Measurements from ENCODE around the gene VTCN1. TPM values are rescaled to one million over a fixed set of nuclear protein-coding genes. Genes with fewer than 3 reads are reported as not detected.

Gene VTCN1
- total RNA-seq, 1 donor from 2014 or later = not detected

DNA sequence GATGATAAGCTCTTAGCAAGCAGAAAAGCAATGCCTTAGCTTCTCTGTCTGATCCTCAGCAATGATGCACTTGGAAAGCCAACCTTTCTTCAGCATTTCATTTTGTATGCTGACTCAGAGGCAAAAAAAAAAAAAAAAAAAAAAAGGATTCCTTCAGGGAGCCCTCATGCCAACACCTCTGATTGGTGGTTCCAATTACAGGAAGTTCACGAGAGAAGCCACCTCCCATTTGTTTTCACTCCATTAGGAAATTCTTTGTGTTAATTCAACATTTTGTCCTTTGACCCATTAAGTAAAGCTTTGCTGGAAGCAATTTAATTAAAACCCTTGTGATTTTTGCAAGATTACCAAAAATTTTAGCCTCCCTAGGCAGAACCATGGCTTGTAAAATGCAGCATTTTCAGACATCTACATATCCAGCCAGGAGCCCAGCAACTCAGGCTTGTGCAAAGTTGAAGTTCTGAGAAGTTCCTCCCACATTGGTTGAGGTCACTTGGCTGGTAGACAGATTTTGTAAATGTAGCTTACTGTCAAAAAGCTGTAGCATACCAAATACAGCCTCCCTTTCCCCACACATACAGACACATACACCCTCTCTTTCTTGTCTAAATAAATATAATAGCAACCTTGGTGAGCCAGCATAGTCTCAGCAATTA, 27.1 kb upstream of the VTCN1 start:
- H3K9ac ChIP-seq (ENCODE audit: low read depth in 1 of 3, low read length in 3 of 3) = no peak overlapping the region
- H3K27ac ChIP-seq (ENCODE audit: low read depth, low read length) = no peak overlapping the region
- H3K4me1 ChIP-seq (ENCODE audit: control insufficient read depth in 3 of 3, insufficient read depth in 3 of 3, low read length in 3 of 3) = peaks cover 0 to 5% (median 2%) of the 10 kb centered on the region in 3 donors
- no peaks in the 10 kb centered on the region for H3K36me3 ChIP-seq (ENCODE audit: control insufficient read depth in 3 of 3, insufficient read depth in 3 of 3, low read length in 3 of 3)
- H3K27me3 ChIP-seq (ENCODE audit: control insufficient read depth in 3 of 3, insufficient read depth in 3 of 3, low read length in 3 of 3) = no peaks in the 10 kb centered on the region
- H3K4me3 ChIP-seq (ENCODE audit: low read length in 3 of 3) = no peak overlapping the region
- no peaks in the 10 kb centered on the region for H3K9me3 ChIP-seq (ENCODE audit: control insufficient read depth in 3 of 3, low read length in 3 of 3)

DNA sequence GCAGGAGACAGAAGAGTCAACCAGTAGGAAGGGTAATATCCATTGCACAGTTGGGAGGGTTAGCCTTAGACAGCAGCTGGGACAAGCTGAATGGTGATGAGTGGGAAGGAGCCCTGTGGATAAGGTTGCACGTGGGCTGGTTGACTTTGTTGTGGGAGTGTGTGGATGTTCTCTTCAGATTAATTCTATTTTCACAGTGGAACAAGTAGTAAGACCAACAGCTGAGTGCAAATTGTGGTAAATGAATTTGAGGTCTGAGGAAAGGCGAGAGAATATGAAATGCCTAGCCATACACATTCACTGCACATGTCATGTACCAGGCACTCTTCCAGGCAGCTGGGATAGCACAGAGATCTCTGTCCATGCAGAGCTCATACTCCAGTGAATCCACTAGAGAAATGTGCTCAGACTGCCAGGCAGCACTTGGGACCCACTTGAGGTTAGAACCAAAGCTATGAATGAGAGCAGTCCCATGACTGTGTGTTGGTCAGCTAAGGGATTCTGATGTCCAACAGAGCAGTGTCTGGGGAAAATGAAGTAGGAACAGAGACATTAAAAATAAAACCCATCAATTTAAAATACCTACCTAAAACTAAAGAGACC, 25.2 kb upstream of the VTCN1 start:
- Histone ChIP-seq H3K36me3 (ENCODE audit: control insufficient read depth in 3 of 3, insufficient read depth in 3 of 3, low read length in 3 of 3) (no peaks in the 10 kb centered on the region), H3K27ac (ENCODE audit: low read depth, low read length) (no peak overlapping the region), H3K9ac (ENCODE audit: low read depth in 1 of 3, low read length in 3 of 3) (no peak overlapping the region), H3K9me3 (ENCODE audit: control insufficient read depth in 3 of 3, low read length in 3 of 3) (no peaks in the 10 kb centered on the region), H3K4me3 (ENCODE audit: low read length in 3 of 3) (no peak overlapping the region), H3K27me3 (ENCODE audit: control insufficient read depth in 3 of 3, insufficient read depth in 3 of 3, low read length in 3 of 3) (no peaks in the 10 kb centered on the region), H3K4me1 (ENCODE audit: control insufficient read depth in 3 of 3, insufficient read depth in 3 of 3, low read length in 3 of 3) (peaks cover 8 to 16% (median 10%) of the 10 kb centered on the region in 3 donors)

DNA sequence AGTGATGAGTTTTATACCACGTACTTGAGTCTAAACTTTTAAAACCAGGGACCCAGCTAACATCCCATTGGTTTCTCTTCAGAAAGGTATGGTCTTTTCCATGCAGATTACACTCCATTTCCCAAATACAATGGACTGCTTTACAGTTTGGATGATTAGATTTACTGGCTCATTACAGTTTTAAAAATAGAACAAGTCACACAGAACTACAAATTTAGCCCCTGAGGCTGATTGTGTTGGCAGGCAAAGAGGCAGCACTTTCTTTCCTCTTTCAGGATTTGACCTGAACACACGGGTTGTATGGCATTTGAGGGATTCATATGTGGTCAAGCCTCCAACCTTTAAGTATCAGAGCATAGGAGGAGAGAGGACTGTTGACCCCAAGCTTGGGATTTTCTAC, 21.8 kb upstream of the VTCN1 start:
- no peaks in the 10 kb centered on the region for H3K36me3 ChIP-seq (ENCODE audit: control insufficient read depth in 3 of 3, insufficient read depth in 3 of 3, low read length in 3 of 3)
- H3K27ac ChIP-seq (ENCODE audit: low read depth, low read length) = peak overlapping the region; percentile 33
- peaks cover 8 to 16% (median 10%) of the 10 kb centered on the region in 3 donors for H3K4me1 ChIP-seq (ENCODE audit: control insufficient read depth in 3 of 3, insufficient read depth in 3 of 3, low read length in 3 of 3)
- H3K9ac ChIP-seq (ENCODE audit: low read depth in 1 of 3, low read length in 3 of 3) = no peak overlapping the region
- H3K4me3 ChIP-seq (ENCODE audit: low read length in 3 of 3) = no peak overlapping the region
- no peaks in the 10 kb centered on the region for H3K27me3 ChIP-seq (ENCODE audit: control insufficient read depth in 3 of 3, insufficient read depth in 3 of 3, low read length in 3 of 3)
- H3K9me3 ChIP-seq (ENCODE audit: control insufficient read depth in 3 of 3, low read length in 3 of 3) = no peaks in the 10 kb centered on the region

DNA sequence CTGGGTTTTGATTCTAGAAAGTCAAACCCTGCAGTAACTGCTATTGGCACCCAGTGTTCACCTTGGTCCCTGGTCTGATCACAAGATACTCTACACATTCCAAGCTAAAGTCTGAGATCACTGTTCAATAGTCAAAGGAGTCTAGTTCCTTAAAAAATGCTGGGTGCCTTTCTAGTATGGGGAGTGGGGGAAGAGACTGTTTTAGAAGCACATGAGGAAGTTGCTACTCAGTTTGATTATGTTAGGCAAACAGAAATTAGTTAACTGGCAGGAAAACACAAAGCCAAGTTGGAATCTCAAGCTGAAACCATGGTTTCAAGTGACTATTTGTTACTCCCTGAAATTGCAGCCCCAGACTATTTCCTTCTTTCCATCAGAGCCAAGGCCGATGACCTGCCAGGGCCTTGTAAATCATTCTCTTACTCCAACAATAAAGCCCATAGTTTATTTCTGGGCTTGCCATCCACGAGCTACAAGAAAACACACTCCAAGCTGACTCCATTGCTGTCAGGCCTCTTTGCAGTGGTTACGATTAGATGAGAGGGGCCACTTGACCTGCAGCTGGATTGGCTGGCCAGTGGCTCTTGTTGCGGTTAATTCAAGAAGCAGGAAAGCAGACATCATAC, 21.1 kb upstream of the VTCN1 start:
- Histone ChIP-seq H3K9me3 (ENCODE audit: control insufficient read depth in 3 of 3, low read length in 3 of 3) (no peaks in the 10 kb centered on the region), H3K36me3 (ENCODE audit: control insufficient read depth in 3 of 3, insufficient read depth in 3 of 3, low read length in 3 of 3) (no peaks in the 10 kb centered on the region), H3K27me3 (ENCODE audit: control insufficient read depth in 3 of 3, insufficient read depth in 3 of 3, low read length in 3 of 3) (no peaks in the 10 kb centered on the region), H3K4me3 (ENCODE audit: low read length in 3 of 3) (no peak overlapping the region), H3K9ac (ENCODE audit: low read depth in 1 of 3, low read length in 3 of 3) (no peak overlapping the region), H3K27ac (ENCODE audit: low read depth, low read length) (peak overlapping the region; percentile 33), H3K4me1 (ENCODE audit: control insufficient read depth in 3 of 3, insufficient read depth in 3 of 3, low read length in 3 of 3) (peaks cover 8 to 16% (median 10%) of the 10 kb centered on the region in 3 donors)

DNA sequence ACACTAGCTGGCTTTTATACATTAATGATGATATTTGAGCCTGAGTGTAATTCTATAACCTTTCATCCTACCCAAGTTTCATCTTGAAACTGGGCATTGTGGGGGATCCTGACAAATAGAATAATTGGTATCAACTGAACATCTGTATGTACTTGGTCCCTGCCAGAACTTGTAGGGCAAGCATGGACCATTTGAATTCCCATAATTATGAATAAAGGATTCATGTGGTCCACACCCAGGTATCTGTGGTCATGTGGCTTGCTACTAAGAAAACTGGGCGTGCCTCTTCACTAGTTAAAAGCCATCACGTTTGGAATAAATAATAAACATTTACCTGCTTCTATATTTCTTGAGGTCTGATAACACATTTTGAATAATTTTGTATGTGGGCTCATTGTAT, 20.6 kb upstream of the VTCN1 start:
- Histone ChIP-seq H3K27ac (ENCODE audit: low read depth, low read length) (no peak overlapping the region), H3K4me1 (ENCODE audit: control insufficient read depth in 3 of 3, insufficient read depth in 3 of 3, low read length in 3 of 3) (peaks cover 8 to 16% (median 10%) of the 10 kb centered on the region in 3 donors), H3K9me3 (ENCODE audit: control insufficient read depth in 3 of 3, low read length in 3 of 3) (no peaks in the 10 kb centered on the region), H3K9ac (ENCODE audit: low read depth in 1 of 3, low read length in 3 of 3) (no peak overlapping the region), H3K4me3 (ENCODE audit: low read length in 3 of 3) (no peak overlapping the region), H3K36me3 (ENCODE audit: control insufficient read depth in 3 of 3, insufficient read depth in 3 of 3, low read length in 3 of 3) (no peaks in the 10 kb centered on the region), H3K27me3 (ENCODE audit: control insufficient read depth in 3 of 3, insufficient read depth in 3 of 3, low read length in 3 of 3) (no peaks in the 10 kb centered on the region)

DNA sequence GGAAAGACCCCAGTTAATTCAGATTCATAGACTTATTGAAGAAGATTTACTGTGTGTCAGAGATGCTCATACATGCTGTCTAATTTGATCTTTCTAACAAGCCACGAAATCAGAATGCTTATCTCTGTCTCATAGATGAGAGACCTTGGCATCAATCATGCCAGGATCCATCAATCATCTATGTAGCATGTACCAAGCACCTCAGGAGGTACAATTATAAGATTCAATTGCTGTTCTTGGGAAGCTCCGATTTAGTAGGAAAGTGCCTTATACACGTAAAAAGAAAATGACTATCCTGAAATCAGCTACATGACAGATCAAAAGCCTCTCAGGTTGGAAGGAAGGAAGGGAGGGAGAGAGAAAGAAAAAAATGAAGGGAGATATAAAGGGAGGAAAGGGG, 18.5 kb upstream of the VTCN1 start:
- Histone ChIP-seq H3K27ac (ENCODE audit: low read depth, low read length) (no peak overlapping the region), H3K9ac (ENCODE audit: low read depth in 1 of 3, low read length in 3 of 3) (no peak overlapping the region), H3K9me3 (ENCODE audit: control insufficient read depth in 3 of 3, low read length in 3 of 3) (no peaks in the 10 kb centered on the region), H3K36me3 (ENCODE audit: control insufficient read depth in 3 of 3, insufficient read depth in 3 of 3, low read length in 3 of 3) (no peaks in the 10 kb centered on the region), H3K27me3 (ENCODE audit: control insufficient read depth in 3 of 3, insufficient read depth in 3 of 3, low read length in 3 of 3) (no peaks in the 10 kb centered on the region), H3K4me3 (ENCODE audit: low read length in 3 of 3) (no peak overlapping the region), H3K4me1 (ENCODE audit: control insufficient read depth in 3 of 3, insufficient read depth in 3 of 3, low read length in 3 of 3) (peaks cover 8 to 16% (median 10%) of the 10 kb centered on the region in 3 donors)

DNA sequence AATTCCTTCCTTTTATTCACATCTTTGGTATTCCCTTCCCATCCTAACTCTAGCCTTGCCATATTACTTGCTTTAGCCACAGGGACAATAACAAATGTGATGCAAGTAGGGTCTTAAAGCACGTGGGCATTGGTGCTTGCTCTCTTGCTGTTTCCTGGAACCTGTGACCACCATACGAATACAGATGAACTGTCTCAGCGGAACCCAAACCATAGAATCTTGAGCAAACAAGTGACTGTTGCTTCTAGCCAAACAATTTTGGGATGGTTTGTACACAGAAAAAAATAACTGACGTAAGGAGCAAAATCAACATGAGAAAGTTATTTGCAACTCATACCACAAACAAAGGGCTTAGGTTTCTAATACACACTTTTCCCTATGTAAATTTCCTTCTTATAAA, 15.2 kb upstream of the VTCN1 start:
- Histone ChIP-seq H3K27me3 (ENCODE audit: control insufficient read depth in 3 of 3, insufficient read depth in 3 of 3, low read length in 3 of 3) (no peaks in the 10 kb centered on the region), H3K9me3 (ENCODE audit: control insufficient read depth in 3 of 3, low read length in 3 of 3) (no peaks in the 10 kb centered on the region), H3K4me3 (ENCODE audit: low read length in 3 of 3) (no peak overlapping the region), H3K36me3 (ENCODE audit: control insufficient read depth in 3 of 3, insufficient read depth in 3 of 3, low read length in 3 of 3) (no peaks in the 10 kb centered on the region), H3K4me1 (ENCODE audit: control insufficient read depth in 3 of 3, insufficient read depth in 3 of 3, low read length in 3 of 3) (no peaks in the 10 kb centered on the region), H3K9ac (ENCODE audit: low read depth in 1 of 3, low read length in 3 of 3) (no peak overlapping the region), H3K27ac (ENCODE audit: low read depth, low read length) (no peak overlapping the region)

DNA sequence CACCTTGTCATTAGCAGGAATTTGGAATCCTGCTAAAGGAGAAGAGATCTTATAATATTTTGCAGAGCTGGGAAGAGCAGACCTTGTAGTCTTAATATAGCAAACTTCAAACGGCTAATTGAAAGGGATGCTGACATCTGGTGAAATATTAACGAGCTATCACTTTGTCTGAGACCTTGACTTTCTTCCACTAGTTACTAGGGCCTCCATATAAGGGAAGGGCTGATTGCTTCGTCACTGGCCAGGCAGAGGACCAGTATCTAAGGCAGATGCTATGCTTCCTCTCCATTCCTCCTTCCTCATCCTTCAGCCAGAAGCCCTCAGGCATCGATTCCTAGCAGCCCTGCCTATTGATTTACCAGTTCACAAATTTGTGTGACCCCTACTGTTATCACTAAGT, 6.0 kb upstream of the VTCN1 start:
- no peaks in the 10 kb centered on the region for H3K9me3 ChIP-seq (ENCODE audit: control insufficient read depth in 3 of 3, low read length in 3 of 3)
- H3K4me1 ChIP-seq (ENCODE audit: control insufficient read depth in 3 of 3, insufficient read depth in 3 of 3, low read length in 3 of 3) = peaks cover 0 to 2% (median 0%) of the 10 kb centered on the region in 3 donors
- H3K4me3 ChIP-seq (ENCODE audit: low read length in 3 of 3) = no peak overlapping the region
- no peaks in the 10 kb centered on the region for H3K36me3 ChIP-seq (ENCODE audit: control insufficient read depth in 3 of 3, insufficient read depth in 3 of 3, low read length in 3 of 3)
- H3K27me3 ChIP-seq (ENCODE audit: control insufficient read depth in 3 of 3, insufficient read depth in 3 of 3, low read length in 3 of 3) = no peaks in the 10 kb centered on the region
- no peak overlapping the region for H3K9ac ChIP-seq (ENCODE audit: low read depth in 1 of 3, low read length in 3 of 3)
- H3K27ac ChIP-seq (ENCODE audit: low read depth, low read length) = no peak overlapping the region

DNA sequence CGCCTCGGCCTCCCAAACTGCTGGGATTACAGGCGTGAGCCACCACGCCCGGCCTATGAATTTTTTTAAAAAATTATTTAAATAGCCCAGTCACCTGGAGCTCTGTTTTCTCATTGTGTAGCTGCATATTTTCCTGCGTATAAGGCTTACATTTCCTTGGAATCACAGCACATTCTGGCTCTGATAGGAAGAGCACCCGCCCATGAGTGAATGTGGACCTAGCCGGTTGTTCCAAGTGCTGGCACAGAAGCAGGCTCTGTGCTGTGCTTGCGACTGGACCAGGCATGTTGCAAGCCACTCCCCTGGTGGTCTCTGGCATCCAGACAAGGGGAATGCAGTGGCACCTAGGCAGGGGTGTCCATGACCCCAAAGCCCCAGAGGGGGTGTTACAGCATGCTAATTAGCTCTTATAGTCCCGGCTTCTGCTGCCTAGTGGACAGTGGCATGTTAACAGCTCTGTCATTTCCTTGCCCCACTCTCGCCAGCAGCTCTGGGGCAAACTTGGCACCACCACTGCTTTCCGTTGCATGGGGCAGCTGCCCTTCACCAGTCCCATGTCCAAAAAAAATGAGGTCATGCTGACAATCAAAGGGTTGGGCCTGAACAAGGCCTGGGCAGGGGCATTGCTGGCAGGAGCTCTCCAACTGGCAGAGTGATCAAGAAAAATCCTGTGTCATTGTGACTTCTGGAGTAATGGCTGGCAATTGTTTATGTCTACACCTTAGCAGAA, 5.2 kb upstream of the VTCN1 start:
- peaks cover 0 to 2% (median 0%) of the 10 kb centered on the region in 3 donors for H3K4me1 ChIP-seq (ENCODE audit: control insufficient read depth in 3 of 3, insufficient read depth in 3 of 3, low read length in 3 of 3)
- no peak overlapping the region for H3K27ac ChIP-seq (ENCODE audit: low read depth, low read length)
- H3K9ac ChIP-seq (ENCODE audit: low read depth in 1 of 3, low read length in 3 of 3) = no peak overlapping the region
- no peaks in the 10 kb centered on the region for H3K9me3 ChIP-seq (ENCODE audit: control insufficient read depth in 3 of 3, low read length in 3 of 3)
- H3K4me3 ChIP-seq (ENCODE audit: low read length in 3 of 3) = no peak overlapping the region
- H3K27me3 ChIP-seq (ENCODE audit: control insufficient read depth in 3 of 3, insufficient read depth in 3 of 3, low read length in 3 of 3) = no peaks in the 10 kb centered on the region
- H3K36me3 ChIP-seq (ENCODE audit: control insufficient read depth in 3 of 3, insufficient read depth in 3 of 3, low read length in 3 of 3) = no peaks in the 10 kb centered on the region

DNA sequence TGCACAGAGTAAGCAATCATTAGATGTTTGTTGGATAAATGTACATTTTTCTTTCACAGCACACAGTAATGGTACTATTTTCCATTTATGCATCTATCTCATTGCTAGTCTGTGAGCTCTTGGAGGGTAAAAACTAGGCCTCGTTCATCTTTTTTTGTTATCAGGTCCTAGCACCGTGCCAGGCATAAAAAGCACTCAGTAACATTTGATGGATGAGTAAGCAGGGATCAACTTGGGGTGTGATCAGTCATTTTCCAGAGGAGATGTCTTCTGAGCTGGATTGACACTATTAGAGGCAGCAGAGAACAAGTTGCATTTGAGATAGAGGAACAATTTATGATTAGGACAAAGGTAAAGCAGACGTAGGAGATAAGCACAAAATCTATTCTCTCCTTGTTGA, 4.3 kb upstream of the VTCN1 start:
- no peak overlapping the region for H3K27ac ChIP-seq (ENCODE audit: low read depth, low read length)
- H3K9me3 ChIP-seq (ENCODE audit: control insufficient read depth in 3 of 3, low read length in 3 of 3) = no peaks in the 10 kb centered on the region
- H3K36me3 ChIP-seq (ENCODE audit: control insufficient read depth in 3 of 3, insufficient read depth in 3 of 3, low read length in 3 of 3) = no peaks in the 10 kb centered on the region
- H3K4me1 ChIP-seq (ENCODE audit: control insufficient read depth in 3 of 3, insufficient read depth in 3 of 3, low read length in 3 of 3) = peaks cover 0 to 2% (median 0%) of the 10 kb centered on the region in 3 donors
- H3K9ac ChIP-seq (ENCODE audit: low read depth in 1 of 3, low read length in 3 of 3) = no peak overlapping the region
- no peaks in the 10 kb centered on the region for H3K27me3 ChIP-seq (ENCODE audit: control insufficient read depth in 3 of 3, insufficient read depth in 3 of 3, low read length in 3 of 3)
- no peak overlapping the region for H3K4me3 ChIP-seq (ENCODE audit: low read length in 3 of 3)

Measured in skeletal muscle tissue (tissue), 4 donors.